ENCODE measurements around the gene MAML3.
"Not testable (repeated sequence)": the region's sequence is repeated elsewhere in the genome, so short reads cannot be mapped to it uniquely, and the experiment has no call there.

Gene MAML3

DNA sequence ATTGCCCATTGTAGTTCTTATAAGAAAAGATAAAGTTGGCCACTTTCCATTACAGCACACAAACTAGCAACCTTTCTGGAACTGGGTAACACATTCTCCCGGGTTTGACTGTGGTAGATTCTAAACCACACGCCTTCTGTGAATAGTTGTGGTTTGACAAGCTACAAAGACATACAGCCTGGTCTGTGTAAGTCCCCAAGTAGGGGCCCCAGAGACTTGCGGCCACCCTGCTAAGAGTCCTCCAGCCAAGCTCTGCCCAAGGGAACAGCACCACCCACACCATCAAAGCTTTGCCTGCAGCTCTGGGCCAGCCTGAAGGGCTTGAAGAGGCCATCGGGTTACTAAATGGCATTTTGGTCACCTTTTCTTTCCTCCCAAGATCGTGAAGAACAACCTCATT lies 203.4 kb downstream of the MAML3 start:
- Histone ChIP-seq H3K27me3 (ENCODE audit: control insufficient read depth in 3 of 3, insufficient read depth in 3 of 3, low read depth in 1 of 3, low read length in 3 of 3) (no peaks in the 10 kb centered on the region), H3K14ac (ENCODE audit: low read length) (no peak overlapping the region), H2BK120ac (ENCODE audit: low read depth, low read length) (no peak overlapping the region), H3K4me2 (ENCODE audit: insufficient read depth, low read length, poor library complexity, severe bottlenecking) (no peak overlapping the region), H3K4ac (ENCODE audit: low read length) (no peak overlapping the region), H3K79me1 (ENCODE audit: low read depth, low read length) (no peaks in the 10 kb centered on the region), H3K4me1 (ENCODE audit: control insufficient read depth in 2 of 2, insufficient read depth in 1 of 2, low read depth in 1 of 2, low read length in 2 of 2) (peaks cover 0 to 4% of the 10 kb centered on the region in 2 donors), H2AFZ (ENCODE audit: low read length) (no peak overlapping the region), H2BK5ac (ENCODE audit: low read length) (no peak overlapping the region), H3K4me3 (ENCODE audit: low read length in 2 of 2) (no peak overlapping the region), H3K36me3 (replicated peaks in 1 of 2; ENCODE audit: control insufficient read depth in 2 of 2, insufficient read depth in 2 of 2, low read length in 2 of 2) (no peaks in the 10 kb centered on the region), H3K9me3 (replicated peaks in 1 of 2; ENCODE audit: control insufficient read depth in 2 of 2, insufficient read depth in 1 of 2, low read depth in 1 of 2, low read length in 2 of 2) (peaks cover 0 to 7% of the 10 kb centered on the region in 2 donors), H4K91ac (ENCODE audit: low read depth, low read length, poor library complexity) (no peak overlapping the region), H3K9ac (ENCODE audit: low read depth, low read length, poor library complexity) (no peak overlapping the region), H2BK12ac (ENCODE audit: low read length) (no peak overlapping the region), H2AK5ac (ENCODE audit: low read depth, low read length) (no peak overlapping the region), H3K18ac (ENCODE audit: low read length) (no peak overlapping the region), H3K27ac (replicated peaks; ENCODE audit: low read length) (no peak overlapping the region), H2BK15ac (ENCODE audit: low read length) (no peak overlapping the region), H4K8ac (ENCODE audit: low read depth, low read length) (no peak overlapping the region), H3K23ac (ENCODE audit: low read depth, low read length, poor library complexity) (no peak overlapping the region)
- DNase-seq (ENCODE audit: low spot score) = no peak
- WGBS, 2 donors (ENCODE audit: extremely low coverage in 2 of 2, insufficient read length in 2 of 2, insufficient replicate concordance in 1 of 2) = no CpG with 5 or more reads among the region's 5 CpGs

DNA sequence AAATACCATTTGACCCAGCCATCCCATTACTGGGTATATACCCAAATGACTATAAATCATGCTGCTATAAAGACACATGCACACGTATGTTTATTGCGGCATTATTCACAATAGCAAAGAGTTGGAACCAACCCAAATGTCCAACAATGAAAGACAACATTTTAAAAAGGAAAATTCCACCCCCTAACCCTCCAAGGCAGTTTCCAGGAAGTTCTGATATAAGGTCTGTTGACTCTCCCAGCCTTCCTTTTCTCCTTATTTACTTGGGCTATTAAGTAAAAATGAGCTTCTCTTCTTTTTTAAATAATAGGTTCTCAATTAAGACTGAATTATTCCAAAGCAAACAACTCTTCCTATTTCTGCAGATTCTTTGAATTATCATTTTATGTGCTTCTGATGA lies 209.1 kb downstream of the MAML3 start:
- not testable (repeated sequence) for H4K8ac ChIP-seq (ENCODE audit: low read depth, low read length)
- no CpG with 5 or more reads among the region's 2 CpGs for WGBS, 2 donors (ENCODE audit: extremely low coverage in 2 of 2, insufficient read length in 2 of 2, insufficient replicate concordance in 1 of 2)

DNA sequence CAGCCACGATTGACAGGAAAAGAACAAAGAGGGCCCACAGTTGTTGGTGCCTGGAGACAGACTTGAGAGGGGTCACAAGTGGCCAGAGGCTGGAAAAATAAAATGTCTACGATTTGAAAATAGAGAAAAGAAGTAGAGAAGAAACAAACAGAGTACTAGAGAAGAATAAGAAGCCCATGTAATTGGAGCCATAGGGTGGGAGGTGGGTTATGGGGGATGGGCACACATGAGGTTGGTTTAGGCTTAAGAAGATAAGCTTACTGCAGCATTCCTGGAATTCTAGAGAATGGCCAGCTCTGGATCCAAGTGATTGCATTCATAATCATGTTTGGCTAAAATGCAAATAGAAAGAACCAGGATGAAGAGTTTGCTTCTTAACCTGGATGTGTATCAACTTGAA lies 210.7 kb downstream of the MAML3 start:
- no peak overlapping the region for H2BK5ac ChIP-seq (ENCODE audit: low read length)
- peak; percentile 35 for DNase-seq (ENCODE audit: low spot score)

More for the DNA sequence above, 209.1 kb downstream of the MAML3 start:
- H3K9ac ChIP-seq (ENCODE audit: low read depth, low read length, poor library complexity); H2BK5ac ChIP-seq (ENCODE audit: low read length); H4K91ac ChIP-seq (ENCODE audit: low read depth, low read length, poor library complexity); H3K9me3 ChIP-seq (replicated peaks in 1 of 2; ENCODE audit: control insufficient read depth in 2 of 2, insufficient read depth in 1 of 2, low read depth in 1 of 2, low read length in 2 of 2); DNase-seq (ENCODE audit: low spot score); H2AFZ ChIP-seq (ENCODE audit: low read length); H3K4me2 ChIP-seq (ENCODE audit: insufficient read depth, low read length, poor library complexity, severe bottlenecking); H3K79me1 ChIP-seq (ENCODE audit: low read depth, low read length); H3K36me3 ChIP-seq (replicated peaks in 1 of 2; ENCODE audit: control insufficient read depth in 2 of 2, insufficient read depth in 2 of 2, low read length in 2 of 2); H3K27me3 ChIP-seq (ENCODE audit: control insufficient read depth in 3 of 3, insufficient read depth in 3 of 3, low read depth in 1 of 3, low read length in 3 of 3); H2BK120ac ChIP-seq (ENCODE audit: low read depth, low read length); H3K27ac ChIP-seq (replicated peaks; ENCODE audit: low read length); H2BK12ac ChIP-seq (ENCODE audit: low read length); H3K4me3 ChIP-seq (ENCODE audit: low read length in 2 of 2); H3K23ac ChIP-seq (ENCODE audit: low read depth, low read length, poor library complexity); H3K14ac ChIP-seq (ENCODE audit: low read length); H3K18ac ChIP-seq (ENCODE audit: low read length); H2BK15ac ChIP-seq (ENCODE audit: low read length); H3K4ac ChIP-seq (ENCODE audit: low read length); H2AK5ac ChIP-seq (ENCODE audit: low read depth, low read length): not testable (repeated sequence)
- peaks cover 4 to 10% of the 10 kb centered on the region in 2 donors for H3K4me1 ChIP-seq (ENCODE audit: control insufficient read depth in 2 of 2, insufficient read depth in 1 of 2, low read depth in 1 of 2, low read length in 2 of 2)

DNA sequence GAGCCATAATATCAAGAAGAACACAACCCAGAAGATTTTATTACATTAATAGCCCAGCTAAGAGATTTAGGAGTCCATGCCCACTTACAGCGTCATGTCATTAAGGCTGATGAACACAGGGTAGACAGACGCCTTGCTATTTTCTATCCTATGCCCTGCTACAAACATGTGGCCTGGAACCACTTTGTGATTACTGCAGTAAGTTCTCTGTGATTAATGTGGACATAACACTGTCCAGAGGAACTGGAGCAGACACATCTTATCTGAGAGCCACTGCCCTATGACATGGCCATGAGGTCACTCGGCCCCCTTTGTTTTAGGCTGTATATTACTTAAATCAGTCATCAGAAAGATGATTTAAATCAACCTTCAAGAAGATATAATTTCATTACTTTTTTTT lies 211.7 kb downstream of the MAML3 start:
- Histone ChIP-seq H3K27ac (replicated peaks; ENCODE audit: low read length) (no peak overlapping the region), H3K79me1 (ENCODE audit: low read depth, low read length) (no peaks in the 10 kb centered on the region), H3K4me3 (ENCODE audit: low read length in 2 of 2) (no peak overlapping the region), H3K36me3 (replicated peaks in 1 of 2; ENCODE audit: control insufficient read depth in 2 of 2, insufficient read depth in 2 of 2, low read length in 2 of 2) (no peaks in the 10 kb centered on the region), H3K4me2 (ENCODE audit: insufficient read depth, low read length, poor library complexity, severe bottlenecking) (no peak overlapping the region), H3K4ac (ENCODE audit: low read length) (no peak overlapping the region), H4K91ac (ENCODE audit: low read depth, low read length, poor library complexity) (no peak overlapping the region), H3K27me3 (ENCODE audit: control insufficient read depth in 3 of 3, insufficient read depth in 3 of 3, low read depth in 1 of 3, low read length in 3 of 3) (no peaks in the 10 kb centered on the region), H2BK5ac (ENCODE audit: low read length) (no peak overlapping the region), H2BK120ac (ENCODE audit: low read depth, low read length) (no peak overlapping the region), H2BK12ac (ENCODE audit: low read length) (no peak overlapping the region), H3K23ac (ENCODE audit: low read depth, low read length, poor library complexity) (no peak overlapping the region), H3K14ac (ENCODE audit: low read length) (no peak overlapping the region), H3K9me3 (replicated peaks in 1 of 2; ENCODE audit: control insufficient read depth in 2 of 2, insufficient read depth in 1 of 2, low read depth in 1 of 2, low read length in 2 of 2) (no peaks in the 10 kb centered on the region), H2BK15ac (ENCODE audit: low read length) (no peak overlapping the region), H2AFZ (ENCODE audit: low read length) (no peak overlapping the region), H3K9ac (ENCODE audit: low read depth, low read length, poor library complexity) (no peak overlapping the region), H2AK5ac (ENCODE audit: low read depth, low read length) (no peak overlapping the region), H4K8ac (ENCODE audit: low read depth, low read length) (no peak overlapping the region), H3K4me1 (ENCODE audit: control insufficient read depth in 2 of 2, insufficient read depth in 1 of 2, low read depth in 1 of 2, low read length in 2 of 2) (peaks cover 4 to 9% of the 10 kb centered on the region in 2 donors), H3K18ac (ENCODE audit: low read length) (no peak overlapping the region)
- WGBS, 2 donors (ENCODE audit: extremely low coverage in 2 of 2, insufficient read length in 2 of 2, insufficient replicate concordance in 1 of 2) = no CpG with 5 or more reads among the region's 3 CpGs
- DNase-seq (ENCODE audit: low spot score) = no peak

More for the DNA sequence above, 210.7 kb downstream of the MAML3 start:
- H3K36me3 ChIP-seq (replicated peaks in 1 of 2; ENCODE audit: control insufficient read depth in 2 of 2, insufficient read depth in 2 of 2, low read length in 2 of 2) = no peaks in the 10 kb centered on the region
- H3K18ac ChIP-seq (ENCODE audit: low read length) = no peak overlapping the region
- H4K8ac ChIP-seq (ENCODE audit: low read depth, low read length) = no peak overlapping the region
- H3K79me1 ChIP-seq (ENCODE audit: low read depth, low read length) = no peaks in the 10 kb centered on the region
- H3K4ac ChIP-seq (ENCODE audit: low read length) = no peak overlapping the region
- H3K9me3 ChIP-seq (replicated peaks in 1 of 2; ENCODE audit: control insufficient read depth in 2 of 2, insufficient read depth in 1 of 2, low read depth in 1 of 2, low read length in 2 of 2) = no peaks in the 10 kb centered on the region
- no peak overlapping the region for H2AK5ac ChIP-seq (ENCODE audit: low read depth, low read length)
- no peaks in the 10 kb centered on the region for H3K27me3 ChIP-seq (ENCODE audit: control insufficient read depth in 3 of 3, insufficient read depth in 3 of 3, low read depth in 1 of 3, low read length in 3 of 3)
- WGBS, 2 donors (ENCODE audit: extremely low coverage in 2 of 2, insufficient read length in 2 of 2, insufficient replicate concordance in 1 of 2) = no CpG with 5 or more reads among the region's 2 CpGs
- no peak overlapping the region for H2BK120ac ChIP-seq (ENCODE audit: low read depth, low read length)
- H2BK12ac ChIP-seq (ENCODE audit: low read length) = no peak overlapping the region
- H4K91ac ChIP-seq (ENCODE audit: low read depth, low read length, poor library complexity) = no peak overlapping the region
- H3K27ac ChIP-seq (replicated peaks; ENCODE audit: low read length) = peak overlapping the region; percentile 61
- H3K4me3 ChIP-seq (ENCODE audit: low read length in 2 of 2) = no peak overlapping the region
- H3K23ac ChIP-seq (ENCODE audit: low read depth, low read length, poor library complexity) = no peak overlapping the region
- H2BK15ac ChIP-seq (ENCODE audit: low read length) = no peak overlapping the region
- no peak overlapping the region for H3K14ac ChIP-seq (ENCODE audit: low read length)
- peak overlapping the region; percentile 23 for H3K4me2 ChIP-seq (ENCODE audit: insufficient read depth, low read length, poor library complexity, severe bottlenecking)
- H3K4me1 ChIP-seq (ENCODE audit: control insufficient read depth in 2 of 2, insufficient read depth in 1 of 2, low read depth in 1 of 2, low read length in 2 of 2) = peaks cover 4 to 10% of the 10 kb centered on the region in 2 donors
- H3K9ac ChIP-seq (ENCODE audit: low read depth, low read length, poor library complexity) = no peak overlapping the region
- no peak overlapping the region for H2AFZ ChIP-seq (ENCODE audit: low read length)
